ENCODE measurements around the gene IL10RA.

The IL10RA gene

GRCh38 chr11:118008271-118008911 is 22.2 kb downstream of the IL10RA start:
- H3K4me2 ChIP-seq = peak overlapping the region; percentile 82 to 100 (median 92)

GRCh38 chr11:118009864-118010737 is 23.9 kb downstream of the IL10RA start:
- no peaks in the 10 kb centered on the region for H3K36me3 ChIP-seq
- TF ChIP-seq Cebpa-rat (IDR thresholded peaks at IDR 0.05) = no peak
- no peaks in the 10 kb centered on the region for H3K27me3 ChIP-seq
- peak overlapping the region; percentile 82 to 100 (median 92) for H3K4me2 ChIP-seq
- peaks cover 69 to 99% (median 83%) of the 10 kb centered on the region in 10 experiments for H3K4me1 ChIP-seq
- no peaks in the 10 kb centered on the region for H4K20me1 ChIP-seq
- H3K27ac ChIP-seq = peak overlapping the region; percentile 55 to 100 (median 82)
- peak overlapping the region in 4 of 10 experiments; percentile 6 to 39 (median 13); a peak in 4 of 20 replicates for H3K4me3 ChIP-seq
- 0 out of 22 replicates have a peak, but pooled peaks cover 0 to 3% (median 0%) of the 10 kb centered on the region in 11 experiments for H3K9me3 ChIP-seq (replicated peaks in 1 of 11)
- H3K9ac ChIP-seq = peak overlapping the region; percentile 44 to 95 (median 69); a peak in 21 of 22 replicates

More at GRCh38 chr11:118008271-118008911, 22.2 kb downstream of the IL10RA start:
- H3K9ac ChIP-seq = peak overlapping the region in 9 of 11 experiments; percentile 21 to 91 (median 52); a peak in 13 of 22 replicates
- H4K20me1 ChIP-seq = no peaks in the 10 kb centered on the region
- no peaks in the 10 kb centered on the region for H3K27me3 ChIP-seq
- H3K36me3 ChIP-seq = no peaks in the 10 kb centered on the region
- peaks cover 0 to 9% (median 4%) of the 10 kb centered on the region in 11 experiments; a peak in 9 of 22 replicates for H3K9me3 ChIP-seq (replicated peaks in 1 of 11)
- peak overlapping the region; percentile 54 to 100 (median 82) for H3K27ac ChIP-seq
- H3K4me1 ChIP-seq = peaks cover 68 to 100% (median 87%) of the 10 kb centered on the region in 10 experiments
- no peak overlapping the region for H3K4me3 ChIP-seq
- TF ChIP-seq Cebpa-rat (IDR thresholded peaks at IDR 0.05) = peak in 9 of 11 experiments; percentile 37 to 78 (median 44); a peak in 9 of 22 replicates

- TF ChIP-seq Cebpa-rat (IDR thresholded peaks at IDR 0.05) = no peak
- Histone ChIP-seq H3K9me3 (replicated peaks in 1 of 11) (0 out of 22 replicates have a peak, but pooled peaks cover 0 to 3% (median 0%) of the 10 kb centered on the region in 11 experiments), H3K4me3 (peak overlapping the region in 4 of 10 experiments; percentile 6 to 39 (median 25); a peak in 5 of 20 replicates), H3K4me2 (peak overlapping the region; percentile 82 to 100 (median 92)), H3K4me1 (peaks cover 77 to 99% (median 87%) of the 10 kb centered on the region in 10 experiments), H3K27ac (peak overlapping the region; percentile 55 to 100 (median 82)), H3K36me3 (no peaks in the 10 kb centered on the region), H4K20me1 (no peaks in the 10 kb centered on the region), H3K9ac (peak overlapping the region; percentile 44 to 95 (median 69); a peak in 21 of 22 replicates), H3K27me3 (no peaks in the 10 kb centered on the region)
These were observed 24.7 kb downstream of the IL10RA start for GRCh38 chr11:118010738-118011461.

GRCh38 chr11:118012083-118012669 is 26.0 kb downstream of the IL10RA start:
- Histone ChIP-seq H3K36me3 (no peaks in the 10 kb centered on the region), H3K27ac (peak overlapping the region in 9 of 11 experiments; percentile 31 to 100 (median 86); a peak in 17 of 22 replicates), H4K20me1 (no peaks in the 10 kb centered on the region), H3K9me3 (replicated peaks in 1 of 11) (peaks cover 4 to 13% (median 6%) of the 10 kb centered on the region in 11 experiments), H3K9ac (peak overlapping the region in 4 of 11 experiments; percentile 77 to 95 (median 88); a peak in 10 of 22 replicates), H3K4me1 (peaks cover 71 to 95% (median 82%) of the 10 kb centered on the region in 10 experiments), H3K4me2 (peak overlapping the region; percentile 82 to 100 (median 92)), H3K4me3 (peak overlapping the region in 1 of 10 experiments; percentile 25; a peak in 2 of 20 replicates), H3K27me3 (no peaks in the 10 kb centered on the region)
- no peak for TF ChIP-seq Cebpa-rat (IDR thresholded peaks at IDR 0.05)

GRCh38 chr11:118014022-118014421 is 27.8 kb downstream of the IL10RA start:
- Histone ChIP-seq H4K20me1 (no peaks in the 10 kb centered on the region), H3K9me3 (replicated peaks in 1 of 11) (peaks cover 20 to 29% (median 24%) of the 10 kb centered on the region in 11 experiments), H3K9ac (no peak overlapping the region), H3K27me3 (no peaks in the 10 kb centered on the region), H3K4me3 (no peak overlapping the region), H3K27ac (peak overlapping the region in 3 of 11 experiments; percentile 95 to 100 (median 99); a peak in 3 of 22 replicates), H3K36me3 (peaks cover 0 to 5% (median 0%) of the 10 kb centered on the region in 11 experiments; a peak in 1 of 22 replicates), H3K4me1 (peaks cover 53 to 77% (median 64%) of the 10 kb centered on the region in 10 experiments), H3K4me2 (peak overlapping the region in 4 of 11 experiments; percentile 93 to 100 (median 98); a peak in 7 of 22 replicates)
- TF ChIP-seq Cebpa-rat (IDR thresholded peaks at IDR 0.05) = no peak

- TF ChIP-seq Cebpa-rat (IDR thresholded peaks at IDR 0.05) = no peak
- peak overlapping the region; percentile 53 to 100 (median 71) for H3K4me2 ChIP-seq
- peaks cover 39 to 63% (median 50%) of the 10 kb centered on the region in 10 experiments for H3K4me1 ChIP-seq
These were observed 29.2 kb downstream of the IL10RA start for GRCh38 chr11:118015385-118015841.

GRCh38 chr11:118016104-118016503 is 29.9 kb downstream of the IL10RA start:
- H4K20me1 ChIP-seq = no peaks in the 10 kb centered on the region
- no peaks in the 10 kb centered on the region for H3K27me3 ChIP-seq
- no peak for TF ChIP-seq Cebpa-rat (IDR thresholded peaks at IDR 0.05)
- no peak overlapping the region for H3K27ac ChIP-seq
- H3K9me3 ChIP-seq (replicated peaks in 1 of 11) = peaks cover 27 to 43% (median 37%) of the 10 kb centered on the region in 11 experiments
- peaks cover 32 to 57% (median 43%) of the 10 kb centered on the region in 10 experiments for H3K4me1 ChIP-seq
- H3K9ac ChIP-seq = no peak overlapping the region
- peaks cover 0 to 5% (median 0%) of the 10 kb centered on the region in 11 experiments; a peak in 1 of 22 replicates for H3K36me3 ChIP-seq
- H3K4me2 ChIP-seq = peak overlapping the region; percentile 53 to 100 (median 71)
- no peak overlapping the region for H3K4me3 ChIP-seq

More at GRCh38 chr11:118015385-118015841, 29.2 kb downstream of the IL10RA start:
- Histone ChIP-seq H4K20me1 (no peaks in the 10 kb centered on the region), H3K27ac (no peak overlapping the region), H3K27me3 (no peaks in the 10 kb centered on the region), H3K36me3 (peaks cover 0 to 5% (median 0%) of the 10 kb centered on the region in 11 experiments; a peak in 1 of 22 replicates), H3K9ac (no peak overlapping the region), H3K4me3 (no peak overlapping the region), H3K9me3 (replicated peaks in 1 of 11) (peaks cover 22 to 37% (median 30%) of the 10 kb centered on the region in 11 experiments)

Data from BLaER1 treated with 17β-estradiol and CSF1 and Interleukin-3, amounts not matched to agents 10 nM and 100 nM (cell line).